ENCODE measurements around the gene CLSTN3.

DNA sequence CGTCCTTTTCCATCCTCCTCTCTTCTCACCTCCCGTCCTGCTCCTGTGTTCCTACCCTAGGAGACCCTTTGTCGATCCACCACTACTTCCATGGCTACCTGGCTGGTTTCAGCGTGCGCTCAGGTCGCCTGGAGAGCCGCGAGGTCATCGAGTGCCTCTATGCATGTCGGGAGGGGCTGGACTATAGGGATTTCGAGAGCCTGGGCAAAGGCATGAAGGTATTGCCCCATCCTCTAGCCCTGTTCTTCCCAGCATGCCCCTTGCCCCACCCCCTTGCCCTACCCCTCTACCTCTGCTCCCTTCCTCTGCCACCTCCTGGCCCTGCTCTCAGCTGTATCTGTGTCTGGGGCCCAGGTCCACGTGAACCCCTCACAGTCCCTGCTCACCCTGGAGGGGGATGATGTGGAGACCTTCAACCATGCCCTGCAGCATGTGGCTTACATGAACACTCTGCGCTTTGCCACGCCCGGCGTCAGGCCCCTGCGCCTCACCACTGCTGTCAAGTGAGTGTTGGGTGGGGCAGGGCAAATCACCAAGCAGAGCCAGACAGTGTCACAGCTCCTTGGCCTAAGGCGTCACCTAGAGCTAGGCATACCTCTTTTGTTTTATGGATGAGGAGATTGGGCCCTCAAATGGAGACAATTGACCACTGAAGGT lies 12.8 kb downstream of the CLSTN3 start:
- TF ChIP-seq GATA2 (IDR thresholded peaks at IDR 0.05; ENCODE audit: low read depth, low read length) (no peak), GATA3 (IDR thresholded peaks at IDR 0.05; ENCODE audit: low read depth, low read length) (no peak)
